Measurements from ENCODE around the gene SLC44A3. TPM values are rescaled to one million over a fixed set of nuclear protein-coding genes. Genes with fewer than 3 reads are reported as not detected.
A peak's percentile ranks its signal among the peaks of the same experiment; 100 is the strongest.

The SLC44A3 gene
- total RNA-seq, 2 donors from 2014 or later = 55.4 to 71.4 TPM

GRCh38 chr1:94812985-94813384, 7.2 kb upstream of the SLC44A3 start:
- DNase-seq = no peak
- no peaks in the 10 kb centered on the region for H3K36me3 ChIP-seq
- H3K9ac ChIP-seq (ENCODE audit: low read depth in 2 of 2, low read length in 2 of 2) = no peak overlapping the region
- no peaks in the 10 kb centered on the region for H3K4me1 ChIP-seq
- no peak for TF ChIP-seq CTCF (IDR thresholded peaks at IDR 0.05)
- no peaks in the 10 kb centered on the region for H3K27me3 ChIP-seq
- H3K9me3 ChIP-seq = no peaks in the 10 kb centered on the region
- H3K27ac ChIP-seq = no peak overlapping the region
- intact Hi-C loops (cut with DNase I) = no loop called here
- no peak overlapping the region for H3K4me3 ChIP-seq

- H3K36me3 ChIP-seq = no peaks in the 10 kb centered on the region
- no peak overlapping the region for H3K27ac ChIP-seq
- no peak overlapping the region for H3K9ac ChIP-seq (ENCODE audit: low read depth in 2 of 2, low read length in 2 of 2)
- TF ChIP-seq CTCF (IDR thresholded peaks at IDR 0.05) = no peak
- no peaks in the 10 kb centered on the region for H3K4me1 ChIP-seq
- intact Hi-C loops (cut with DNase I) = no loop called here
- H3K9me3 ChIP-seq = no peaks in the 10 kb centered on the region
- H3K4me3 ChIP-seq = no peak overlapping the region
- DNase-seq = no peak
- no peaks in the 10 kb centered on the region for H3K27me3 ChIP-seq
Measured at GRCh38 chr1:94816030-94816429, 4.1 kb upstream of the SLC44A3 start.

- no peak for DNase-seq
- Histone ChIP-seq H3K36me3 (no peaks in the 10 kb centered on the region), H3K9ac (ENCODE audit: low read depth in 2 of 2, low read length in 2 of 2) (no peak overlapping the region), H3K27me3 (no peaks in the 10 kb centered on the region), H3K4me3 (no peak overlapping the region), H3K27ac (peak overlapping the region; percentile 28), H3K9me3 (no peaks in the 10 kb centered on the region), H3K4me1 (no peaks in the 10 kb centered on the region)
- TF ChIP-seq CTCF (IDR thresholded peaks at IDR 0.05) = no peak
- intact Hi-C loops (cut with DNase I) = no loop called here
Measured at GRCh38 chr1:94817712-94818111, 2.4 kb upstream of the SLC44A3 start.

GRCh38 chr1:94819238-94819944, 766 bp upstream of the SLC44A3 start:
- Histone ChIP-seq H3K36me3 (no peaks in the 10 kb centered on the region), H3K9me3 (no peaks in the 10 kb centered on the region), H3K4me1 (no peaks in the 10 kb centered on the region), H3K9ac (ENCODE audit: low read depth in 2 of 2, low read length in 2 of 2) (peak overlapping the region; percentile 87 to 89), H3K27ac (peak overlapping the region; percentile 88), H3K4me3 (peak overlapping the region; percentile 84), H3K27me3 (no peaks in the 10 kb centered on the region)
- intact Hi-C loops (cut with DNase I) = no loop called here
- peak; percentile 42 for DNase-seq
- no peak for TF ChIP-seq CTCF (IDR thresholded peaks at IDR 0.05)

GRCh38 chr1:94820936-94821335, 779 bp downstream of the SLC44A3 start:
- DNase-seq = no peak
- Histone ChIP-seq H3K4me1 (no peaks in the 10 kb centered on the region), H3K27ac (peak overlapping the region; percentile 88), H3K9me3 (no peaks in the 10 kb centered on the region), H3K36me3 (no peaks in the 10 kb centered on the region), H3K9ac (ENCODE audit: low read depth in 2 of 2, low read length in 2 of 2) (peak overlapping the region; percentile 61 to 84), H3K4me3 (peak overlapping the region; percentile 84), H3K27me3 (no peaks in the 10 kb centered on the region)
- intact Hi-C loops (cut with DNase I) = no loop called here
- no peak for TF ChIP-seq CTCF (IDR thresholded peaks at IDR 0.05)
